Subcutaneous adipose tissue (tissue), 4 donors: ENCODE results near the gene KLHL36. TPM values are rescaled to one million over a fixed set of nuclear protein-coding genes. Genes with fewer than 3 reads are reported as not detected.

ENCODE experiments used
- total RNA-seq, 4 donors: library from RNA; depleted of rRNA; stranded (reverse); fragments of >200 nt; gene quantifications; one replicate each; pipeline ENCODE4 v1.1.0, GENCODE V29; 2016
- TF ChIP-seq, protein P1 (sequence below): fragments of 450-650 bp; IDR thresholded peaks from one replicate; pipeline ENCODE4 v1.5.1; 2016; ENCODE audit warnings: low read depth, mild to moderate bottlenecking, control low read depth, antibody characterized with exemption, moderate library complexity

KLHL36 gene
- total RNA-seq: 100 to 1,000 TPM in 1 of 4 donors, 10 to 100 TPM in 3; 43.4 to 108 (median 68.5) TPM

DNA sequence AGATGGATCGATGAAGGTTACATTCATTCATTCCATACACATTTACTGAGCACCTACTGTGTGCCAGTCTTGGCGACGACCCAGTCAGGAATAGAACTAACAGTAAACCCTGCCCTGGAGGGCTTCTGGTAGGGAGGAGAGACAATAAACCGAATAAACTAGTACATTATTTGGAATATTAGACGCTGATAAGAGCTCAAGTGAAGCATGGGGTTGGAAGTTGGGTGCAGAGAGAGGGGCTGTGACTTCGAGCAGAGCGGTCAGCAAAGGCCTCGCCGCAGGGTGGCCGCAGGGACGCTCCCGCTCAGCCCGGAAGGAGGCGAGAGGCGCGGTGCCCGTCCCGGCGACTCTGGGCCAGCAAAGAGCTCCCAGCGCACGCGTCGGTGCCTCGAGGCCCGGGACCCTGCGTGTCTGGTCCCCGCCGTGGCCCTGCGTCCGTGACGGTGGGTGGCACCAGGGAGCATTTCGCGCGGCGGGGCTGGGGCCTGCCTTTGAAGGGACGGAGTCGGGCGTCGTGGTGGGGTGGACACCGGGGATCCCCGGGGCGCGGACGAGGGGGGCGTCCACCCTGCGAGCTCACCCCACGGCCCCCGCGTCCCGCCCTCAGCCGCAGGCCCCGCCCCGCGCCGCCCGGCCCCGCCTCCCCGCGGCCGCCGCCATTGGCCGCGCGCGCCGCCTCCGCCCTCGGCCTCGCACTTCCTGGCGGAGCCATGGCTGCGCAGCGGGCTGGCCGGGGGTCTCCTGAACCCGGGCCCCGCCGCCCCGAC, at the start of gene KLHL36:
Gene KLHL36, plus strand, starts transcription at position 684 of the 767 bp plus-strand sequence. CDS start 2,357 bp downstream, outside the sequence.
- TF ChIP-seq, protein P1, sequence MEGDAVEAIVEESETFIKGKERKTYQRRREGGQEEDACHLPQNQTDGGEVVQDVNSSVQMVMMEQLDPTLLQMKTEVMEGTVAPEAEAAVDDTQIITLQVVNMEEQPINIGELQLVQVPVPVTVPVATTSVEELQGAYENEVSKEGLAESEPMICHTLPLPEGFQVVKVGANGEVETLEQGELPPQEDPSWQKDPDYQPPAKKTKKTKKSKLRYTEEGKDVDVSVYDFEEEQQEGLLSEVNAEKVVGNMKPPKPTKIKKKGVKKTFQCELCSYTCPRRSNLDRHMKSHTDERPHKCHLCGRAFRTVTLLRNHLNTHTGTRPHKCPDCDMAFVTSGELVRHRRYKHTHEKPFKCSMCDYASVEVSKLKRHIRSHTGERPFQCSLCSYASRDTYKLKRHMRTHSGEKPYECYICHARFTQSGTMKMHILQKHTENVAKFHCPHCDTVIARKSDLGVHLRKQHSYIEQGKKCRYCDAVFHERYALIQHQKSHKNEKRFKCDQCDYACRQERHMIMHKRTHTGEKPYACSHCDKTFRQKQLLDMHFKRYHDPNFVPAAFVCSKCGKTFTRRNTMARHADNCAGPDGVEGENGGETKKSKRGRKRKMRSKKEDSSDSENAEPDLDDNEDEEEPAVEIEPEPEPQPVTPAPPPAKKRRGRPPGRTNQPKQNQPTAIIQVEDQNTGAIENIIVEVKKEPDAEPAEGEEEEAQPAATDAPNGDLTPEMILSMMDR: no peak

DNA sequence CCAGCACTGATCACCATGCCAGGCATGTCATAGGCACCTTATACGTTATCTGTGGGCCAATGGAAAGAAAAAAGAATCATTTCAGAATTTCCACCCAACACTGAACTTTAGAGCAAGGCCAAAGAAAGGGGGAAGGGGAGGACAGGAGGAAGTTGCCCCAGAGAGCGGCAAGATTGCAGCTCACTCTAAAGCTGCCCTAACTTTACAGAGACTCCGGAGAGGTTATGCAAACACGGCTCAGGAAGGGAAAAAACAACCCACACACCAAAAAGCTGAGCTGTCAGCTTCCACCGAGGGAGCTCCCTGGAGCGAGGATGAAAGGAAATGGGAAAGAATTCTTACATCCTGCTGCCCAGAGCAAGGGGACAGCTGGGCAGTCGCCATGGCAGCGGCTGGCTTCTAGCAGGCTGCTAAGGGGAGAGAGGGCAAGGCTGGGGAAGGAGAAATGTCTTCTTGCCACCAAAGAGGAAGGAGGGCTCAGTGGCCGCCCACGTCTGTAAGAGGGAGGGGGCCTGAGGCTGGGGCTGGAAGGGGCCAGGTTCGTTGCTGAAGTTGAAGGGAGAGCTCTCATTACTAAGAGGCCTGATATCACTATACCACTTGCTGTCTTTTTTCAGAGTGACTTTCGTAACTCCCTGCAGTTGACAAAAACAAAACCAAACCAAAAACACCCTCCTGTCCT, 48.6 kb upstream of the KLHL36 start:
- TF ChIP-seq, protein P1: no peak

DNA sequence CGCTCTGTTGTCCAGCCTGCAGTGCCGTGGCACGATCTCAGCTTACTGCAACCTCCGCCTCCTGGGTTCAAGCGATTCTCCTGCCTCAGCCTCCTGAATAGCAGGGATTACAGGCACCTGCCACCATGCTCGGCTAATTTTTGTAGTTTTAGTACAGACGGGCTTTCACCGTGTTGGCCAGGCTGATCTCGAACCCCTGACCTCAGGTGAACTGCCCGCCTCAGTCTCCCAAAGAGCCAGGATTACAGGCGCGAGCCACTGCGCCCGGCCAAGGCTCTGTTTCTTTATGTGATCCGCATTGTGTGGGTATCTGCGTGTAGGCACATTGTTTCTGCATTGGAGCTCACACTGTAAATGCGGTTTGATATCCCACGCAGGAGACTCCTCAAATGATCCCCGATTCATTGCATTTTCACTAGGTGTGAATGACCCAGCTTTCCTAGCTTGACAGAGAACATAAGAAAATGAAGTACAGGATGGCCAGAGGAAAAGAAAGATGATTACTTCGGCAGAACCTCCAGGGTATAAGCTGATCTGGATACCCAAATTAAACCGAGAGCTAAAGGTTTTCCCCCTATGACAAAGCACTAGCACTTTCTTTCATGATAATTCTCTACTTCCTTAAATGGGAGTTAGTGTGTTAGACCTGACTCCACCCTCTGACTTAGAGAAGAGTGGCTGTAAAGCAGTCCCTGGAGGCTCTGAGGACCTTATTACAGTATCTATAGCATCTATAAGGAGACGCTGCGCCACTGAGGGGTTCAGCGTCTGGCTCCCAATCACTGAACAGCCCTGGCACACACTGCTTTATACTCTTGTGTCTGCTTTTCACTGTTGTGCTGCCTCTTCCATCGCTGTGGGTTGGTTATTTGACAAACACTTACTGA, 47.7 kb upstream of the KLHL36 start:
- TF ChIP-seq, protein P1: no peak

DNA sequence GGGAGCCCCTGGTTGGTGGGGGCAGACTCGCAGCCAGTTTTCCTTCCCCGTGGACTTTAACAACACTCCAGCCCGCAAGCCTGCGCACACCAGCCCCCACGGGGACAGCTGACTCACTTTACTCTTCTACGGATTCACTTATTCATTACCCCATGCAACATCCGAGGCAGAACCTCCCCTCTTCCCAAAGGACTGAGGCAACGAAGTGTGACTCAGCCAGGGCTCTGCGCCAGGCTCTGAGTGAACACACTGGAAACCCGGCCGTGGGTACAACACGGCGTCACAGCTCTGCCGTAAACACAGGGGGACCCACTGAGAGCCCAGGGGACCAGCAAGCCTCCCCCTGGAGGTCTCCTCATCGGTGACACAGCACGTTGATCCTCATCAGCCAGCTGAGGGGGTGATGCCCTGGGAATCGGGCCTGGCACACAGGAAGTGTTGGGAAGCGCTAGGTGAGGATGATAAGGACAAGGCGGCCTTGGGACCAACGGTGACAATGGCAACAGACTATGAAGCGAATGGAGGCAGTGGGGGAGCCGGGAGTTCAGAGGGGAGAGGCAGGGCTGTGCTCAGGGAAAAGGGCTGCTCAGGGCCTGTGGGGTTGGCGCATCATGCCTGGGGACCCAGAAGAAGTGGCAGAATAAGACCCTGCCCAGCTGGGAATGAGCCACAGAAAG, 45.0 kb upstream of the KLHL36 start:
- TF ChIP-seq, protein P1: no peak

DNA sequence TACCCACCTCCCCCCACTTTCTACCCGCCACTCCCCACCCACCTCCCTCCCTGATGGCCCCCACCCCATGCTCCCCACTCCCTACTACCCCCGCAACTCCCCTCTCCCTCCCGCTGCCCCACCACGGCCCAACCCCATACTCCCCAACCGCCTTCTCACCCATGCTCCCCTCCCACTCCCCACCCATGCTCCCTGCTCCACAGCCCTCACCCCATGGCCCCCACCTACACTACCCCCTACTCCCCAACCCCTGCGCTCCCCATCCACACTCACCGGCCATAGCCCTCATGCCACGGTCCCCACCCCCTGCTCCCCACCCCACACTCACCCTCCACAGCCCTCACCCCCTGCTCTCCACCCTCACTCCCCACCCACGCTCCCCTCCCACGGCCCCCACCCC, 44.4 kb upstream of the KLHL36 start:
- TF ChIP-seq, protein P1: no peak

DNA sequence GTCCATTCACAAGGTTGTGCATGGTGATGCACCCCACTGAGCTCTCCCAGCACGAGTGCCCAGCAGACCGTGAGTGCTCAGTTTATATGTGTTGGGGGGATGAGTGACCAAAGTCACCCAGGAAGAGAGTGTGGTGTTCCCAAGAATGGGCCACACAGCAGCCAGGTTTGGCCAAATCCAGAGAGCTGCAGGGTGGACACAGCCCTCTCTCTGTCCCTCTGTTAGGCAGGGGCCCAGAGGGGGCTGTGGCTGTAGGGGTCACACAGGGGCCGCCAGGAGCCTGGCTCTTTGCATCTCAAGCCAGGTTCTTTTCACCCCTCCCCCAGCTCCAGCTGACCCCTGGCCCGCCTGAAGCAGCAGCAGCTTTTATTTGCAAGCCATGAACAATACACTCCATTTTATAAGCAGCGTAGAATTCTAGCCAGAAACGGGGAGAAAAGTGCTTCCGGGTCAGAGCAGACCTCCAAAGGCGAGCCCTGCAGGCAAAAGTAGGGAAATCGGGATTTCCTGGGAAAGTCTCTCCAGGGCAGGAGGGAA, 43.8 kb upstream of the KLHL36 start:
- TF ChIP-seq, protein P1: no peak
